HCT116 (cell line): ENCODE data around the gene ZNF804B. TPM values are rescaled to one million over a fixed set of nuclear protein-coding genes. Genes with fewer than 3 reads are reported as not detected.

Experiments
- ATAC-seq: fragments of 200-7000 bp; cut with Tn5 transposase; 2 replicates; pipeline ENCODE4 v1.9.1; 2020; ENCODE audit warnings: mild to moderate bottlenecking, moderate library complexity
- BruUV-seq: library from RNA; stranded (reverse); fragments of 400-500 nt; replicated peaks from 2 replicates; lab custom pipeline; 2021; lab: Mats Ljungman, UMichigan
- CTCF ChIA-PET: fragments of 300-600 bp; sonication (Branson Sonifier 250); formaldehyde crosslinking; loops from one replicate; lab custom pipeline; 2021; ENCODE audit warnings: antibody characterized with exemption; lab: Charles Lee
- POLR2A ChIA-PET: fragments of 300-600, 350-600 bp; sonication (Branson Sonifier 250); formaldehyde crosslinking; loops from one replicate; lab custom pipeline; 2021; ENCODE audit warnings: antibody characterized with exemption; lab: Charles Lee
- RAD21 ChIA-PET, 2 experiments: fragments of 300-600 bp; sonication (Branson Sonifier 250); formaldehyde crosslinking; loops; one replicate each; lab custom pipeline; 2023; ENCODE audit warnings: low total read pairs in 2 of 2; ENCODE audit not compliant: uncharacterized antibody in 2 of 2, unreplicated experiment in 2 of 2, low non-redundant PET in 1 of 2; lab: Charles Lee
- DNase-seq: peaks from one replicate; pipeline ENCODE4 v3.0.0-alpha.2; 2010; ENCODE audit warnings: low read depth, low spot score
- H2AFZ ChIP-seq: fragments of 200-600 bp; shearing (Covaris generic), sonication (generic); 2 replicates; pipeline ENCODE4 v1.6.1; 2017; ENCODE audit warnings: low read depth, mixed run types, mixed read lengths, antibody characterized with exemption, low read length; ENCODE audit not compliant: poor library complexity, severe bottlenecking
- H3K27ac ChIP-seq: 2 replicates; pipeline ENCODE4 v1.5.1; 2012; ENCODE audit warnings: low read depth, low read length
- H3K27me3 ChIP-seq: fragments of 200-600 bp; sonication (generic); 2 replicates; pipeline ENCODE4 v1.6.1; 2016; ENCODE audit warnings: mixed run types, low read length, mixed read lengths; ENCODE audit not compliant: insufficient read depth
- H3K36me3 ChIP-seq, 2 experiments: fragments of 200-500 bp in 1 of 2; fragments of 200-600 bp in 1 of 2; sonication (Bioruptor generic) in 1 of 2; sonication (generic) in 1 of 2; 2 replicates each; pipeline versions ENCODE4 v1.5.1 to v1.6.1; 2014 to 2016; ENCODE audit warnings: low read length in 2 of 2, inconsistent platforms in 1 of 2, mixed read lengths in 1 of 2, mixed run types in 1 of 2; ENCODE audit not compliant: insufficient read depth in 2 of 2, control insufficient read depth in 1 of 2
- H3K4me1 ChIP-seq, 2 experiments: fragments of 200-600 bp in 1 of 2; sonication (generic) in 1 of 2; 2 replicates each; pipeline versions ENCODE4 v1.5.1 to v1.6.1; 2012 to 2017; ENCODE audit warnings: low read length in 2 of 2, inconsistent platforms in 1 of 2, mild to moderate bottlenecking in 1 of 2, mixed read lengths in 1 of 2, mixed run types in 1 of 2, moderate library complexity in 1 of 2; ENCODE audit not compliant: insufficient read depth in 2 of 2, control insufficient read depth in 1 of 2
- H3K4me2 ChIP-seq: fragments of 200-600 bp; sonication (generic); 2 replicates; pipeline ENCODE4 v1.6.1; 2017; ENCODE audit warnings: mixed run types, low read length, mixed read lengths
- H3K4me3 ChIP-seq, 2 experiments: fragments of 200-600 bp in 1 of 2; sonication (generic) in 1 of 2; replicated peaks in 1 of 2; 2 replicates each; pipeline ENCODE4 v1.5.1; 2011 to 2016; ENCODE audit warnings: low read length in 2 of 2, control low read depth in 1 of 2, low read depth in 1 of 2, mild to moderate bottlenecking in 1 of 2, mixed read lengths in 1 of 2, mixed run types in 1 of 2
- H3K79me2 ChIP-seq: fragments of 200-600 bp; sonication (generic); 2 replicates; pipeline ENCODE4 v1.6.1; 2017; ENCODE audit warnings: mild to moderate bottlenecking, mixed run types, low read length, moderate library complexity, mixed read lengths; ENCODE audit not compliant: insufficient read depth
- H3K9ac ChIP-seq: fragments of 200-600 bp; sonication (generic); 2 replicates; pipeline ENCODE4 v1.6.1; 2016; ENCODE audit warnings: low read length, mixed read lengths
- H3K9me2 ChIP-seq: fragments of 200-600 bp; sonication (generic), shearing (Covaris generic); 2 replicates; pipeline ENCODE4 v1.6.1; 2017; ENCODE audit warnings: mixed run types, mild to moderate bottlenecking, moderate library complexity; ENCODE audit not compliant: insufficient read depth
- H3K9me3 ChIP-seq, 2 experiments: fragments of 200-500 bp in 1 of 2; fragments of 200-600 bp in 1 of 2; sonication (Bioruptor generic) in 1 of 2; sonication (generic) in 1 of 2; 2 replicates each; pipeline ENCODE4 v1.6.1; 2014 to 2017; ENCODE audit warnings: low read length in 2 of 2, mixed read lengths in 2 of 2, inconsistent platforms in 1 of 2, low read depth in 1 of 2, mild to moderate bottlenecking in 1 of 2, mixed run types in 1 of 2, moderate library complexity in 1 of 2; ENCODE audit not compliant: control insufficient read depth in 1 of 2, insufficient read depth in 1 of 2
- H4K20me1 ChIP-seq: fragments of 200-600 bp; sonication (generic), shearing (Covaris generic); 2 replicates; pipeline ENCODE4 v1.6.1; 2017; ENCODE audit warnings: mixed run types, mild to moderate bottlenecking, moderate library complexity; ENCODE audit not compliant: insufficient read depth
- EZH2phosphoT487 ChIP-seq: fragments of 200-600 bp; IDR thresholded peaks from 2 replicates; pipeline ENCODE4 v1.6.1; 2018; ENCODE audit warnings: antibody characterized with exemption, borderline replicate concordance
- FOSL1 ChIP-seq: IDR thresholded peaks from 2 replicates; pipeline ENCODE4 v1.6.1; 2012; ENCODE audit warnings: low read depth
- JUND ChIP-seq: IDR thresholded peaks from 2 replicates; pipeline ENCODE4 v1.6.1; 2012
- POLR2A ChIP-seq: IDR thresholded peaks from 2 replicates; pipeline ENCODE4 v1.7.0; 2011; ENCODE audit warnings: borderline replicate concordance; ENCODE audit not compliant: insufficient read depth, insufficient read length; ENCODE audit errors: extremely low read depth
- SP1 ChIP-seq: IDR thresholded peaks from 2 replicates; pipeline ENCODE4 v1.6.1; 2012; ENCODE audit warnings: low read depth
- TCF7L2 ChIP-seq: IDR thresholded peaks from 2 replicates; pipeline ENCODE4 v1.7.0; 2011; ENCODE audit warnings: borderline replicate concordance, inconsistent platforms; ENCODE audit not compliant: insufficient read depth, insufficient read length; ENCODE audit errors: extremely low read depth
- YY1 ChIP-seq: IDR thresholded peaks from 2 replicates; pipeline ENCODE4 v1.6.1; 2011; ENCODE audit warnings: low read length, low read depth, moderate library complexity, mild to moderate bottlenecking; ENCODE audit not compliant: insufficient replicate concordance; ENCODE audit errors: extremely low read depth
- ZNF274 ChIP-seq: fragments of 200-500 bp; sonication (Bioruptor generic); IDR thresholded peaks from 2 replicates; pipeline ENCODE4 v1.6.1; 2014; ENCODE audit warnings: mild to moderate bottlenecking, low read depth, low read length, inconsistent platforms
- intact Hi-C: fragments of 100-400 bp; cut with micrococcal nuclease; formaldehyde crosslinking; loops from 2 replicates; pipeline ENCODE4 v1.10.0; 2022
- total RNA-seq: library from RNA; stranded (reverse); gene quantifications from one replicate; pipeline ENCODE4 v1.2.1, GENCODE V29; 2021; ENCODE audit not compliant: unreplicated experiment
- TF ChIP-seq, protein P1 (sequence below): IDR thresholded peaks from 2 replicates; pipeline ENCODE4 v1.6.1; 2011; ENCODE audit warnings: mild to moderate bottlenecking, low read length, moderate library complexity; ENCODE audit not compliant: insufficient replicate concordance; ENCODE audit errors: extremely low read depth
- TF ChIP-seq, protein P2 (sequence below): IDR thresholded peaks from 2 replicates; pipeline ENCODE4 v1.6.1; 2012

Gene ZNF804B
- total RNA-seq, 1 experiment from 2014 or later = not detected

DNA sequence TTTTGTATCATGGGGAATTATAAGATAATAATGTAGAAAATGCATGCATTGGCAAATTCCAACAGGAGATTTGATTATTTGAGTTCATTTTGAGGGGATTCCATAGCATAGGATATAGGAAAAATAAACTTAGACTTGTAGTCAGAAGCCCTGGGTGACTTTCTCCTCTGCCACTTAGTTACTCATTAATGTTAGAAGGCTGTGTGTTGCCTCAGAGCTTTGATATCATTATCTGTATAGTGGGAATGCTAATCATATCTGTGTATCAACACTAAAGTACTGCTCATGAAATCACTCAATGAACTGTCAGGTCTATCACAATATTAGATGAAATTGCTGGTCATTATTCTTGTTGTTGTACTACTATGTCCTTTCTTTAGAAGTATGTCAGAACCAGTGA is 59.1 kb downstream of the ZNF804B start:
- TF ChIP-seq ZNF274 = no peak
- TF ChIP-seq EZH2phosphoT487 = no peak
- TF ChIP-seq, protein P1, sequence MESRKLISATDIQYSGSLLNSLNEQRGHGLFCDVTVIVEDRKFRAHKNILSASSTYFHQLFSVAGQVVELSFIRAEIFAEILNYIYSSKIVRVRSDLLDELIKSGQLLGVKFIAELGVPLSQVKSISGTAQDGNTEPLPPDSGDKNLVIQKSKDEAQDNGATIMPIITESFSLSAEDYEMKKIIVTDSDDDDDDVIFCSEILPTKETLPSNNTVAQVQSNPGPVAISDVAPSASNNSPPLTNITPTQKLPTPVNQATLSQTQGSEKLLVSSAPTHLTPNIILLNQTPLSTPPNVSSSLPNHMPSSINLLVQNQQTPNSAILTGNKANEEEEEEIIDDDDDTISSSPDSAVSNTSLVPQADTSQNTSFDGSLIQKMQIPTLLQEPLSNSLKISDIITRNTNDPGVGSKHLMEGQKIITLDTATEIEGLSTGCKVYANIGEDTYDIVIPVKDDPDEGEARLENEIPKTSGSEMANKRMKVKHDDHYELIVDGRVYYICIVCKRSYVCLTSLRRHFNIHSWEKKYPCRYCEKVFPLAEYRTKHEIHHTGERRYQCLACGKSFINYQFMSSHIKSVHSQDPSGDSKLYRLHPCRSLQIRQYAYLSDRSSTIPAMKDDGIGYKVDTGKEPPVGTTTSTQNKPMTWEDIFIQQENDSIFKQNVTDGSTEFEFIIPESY = no peak
- no peak for TF ChIP-seq POLR2A
- TF ChIP-seq, protein P2, sequence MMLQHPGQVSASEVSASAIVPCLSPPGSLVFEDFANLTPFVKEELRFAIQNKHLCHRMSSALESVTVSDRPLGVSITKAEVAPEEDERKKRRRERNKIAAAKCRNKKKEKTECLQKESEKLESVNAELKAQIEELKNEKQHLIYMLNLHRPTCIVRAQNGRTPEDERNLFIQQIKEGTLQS = no peak
- TF ChIP-seq FOSL1 = no peak
- TF ChIP-seq SP1 = no peak
- TF ChIP-seq, all 23 proteins: peak for 0
- Histone ChIP-seq H3K4me2 (no peak overlapping the region), H3K27ac (no peak overlapping the region), H3K9me2 (no peaks in the 10 kb centered on the region), H3K4me1 (no peaks in the 10 kb centered on the region), H3K4me3 (no peak overlapping the region), H3K9me3 (no peaks in the 10 kb centered on the region), H3K79me2 (no peaks in the 10 kb centered on the region), H3K36me3 (no peaks in the 10 kb centered on the region), H4K20me1 (no peaks in the 10 kb centered on the region), H3K9ac (no peak overlapping the region), H2AFZ (no peak overlapping the region), H3K27me3 (no peaks in the 10 kb centered on the region)
- no TSS peak for BruUV-seq
- ChIA-PET CTCF (no interaction called here), POLR2A (no interaction called here), RAD21 (no interaction called here)
- ATAC-seq (no peak), DNase-seq (no peak)
- intact Hi-C loops = no loop called here

DNA sequence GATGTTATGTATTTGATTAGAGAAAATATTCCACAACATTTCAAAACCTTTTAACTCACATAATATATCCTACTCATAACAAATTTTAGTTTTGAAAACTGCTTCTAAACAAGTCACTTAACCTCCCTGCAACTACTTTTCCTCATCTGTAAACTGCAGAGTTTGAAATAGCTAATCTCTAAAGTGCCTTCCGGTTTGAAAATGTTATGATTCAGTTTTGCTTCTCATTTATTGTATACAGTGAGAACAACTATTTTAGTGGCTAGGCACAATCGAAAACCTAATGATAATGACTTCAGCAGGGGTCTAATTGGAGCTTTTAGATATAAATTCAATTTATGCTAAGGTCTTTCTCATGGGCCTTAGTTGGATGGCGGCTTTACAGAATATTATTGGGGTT is 66.7 kb downstream of the ZNF804B start:
- Histone ChIP-seq H2AFZ (no peak overlapping the region), H3K27ac (no peak overlapping the region), H3K36me3 (no peaks in the 10 kb centered on the region), H3K4me1 (no peaks in the 10 kb centered on the region), H3K9me3 (no peaks in the 10 kb centered on the region), H3K79me2 (no peaks in the 10 kb centered on the region), H3K4me3 (no peak overlapping the region), H4K20me1 (no peaks in the 10 kb centered on the region), H3K9me2 (no peaks in the 10 kb centered on the region), H3K27me3 (no peaks in the 10 kb centered on the region), H3K4me2 (no peak overlapping the region), H3K9ac (no peak overlapping the region)
- no peak for TF ChIP-seq TCF7L2
- no peak for TF ChIP-seq FOSL1
- TF ChIP-seq, protein P1 = no peak
- no peak for TF ChIP-seq YY1
- no peak for TF ChIP-seq ZNF274
- no peak for TF ChIP-seq SP1
- TF ChIP-seq JUND = no peak
- DNase-seq (no peak), ATAC-seq (no peak)
- no TSS peak for BruUV-seq
- ChIA-PET POLR2A (no interaction called here), RAD21 (no interaction called here), CTCF (no interaction called here)
- intact Hi-C loops = no loop called here
